Activated CD4-positive, CD25-positive, alpha-beta regulatory T cell treated with anti-CD3 and anti-CD28 coated beads, Interleukin-2, amount 50 U/mL, for 24 hours (primary cell): ENCODE measurements around the gene ELAVL3.

ENCODE experiments used
- ATAC-seq, 2 donors: fragments of 150-1000 bp; cut with Tn5 transposase; one replicate each; pipeline ENCODE4 v1.10.0; 2021; ENCODE audit warnings: mild to moderate bottlenecking in 1 of 2, moderate library complexity in 1 of 2

Gene ELAVL3

DNA sequence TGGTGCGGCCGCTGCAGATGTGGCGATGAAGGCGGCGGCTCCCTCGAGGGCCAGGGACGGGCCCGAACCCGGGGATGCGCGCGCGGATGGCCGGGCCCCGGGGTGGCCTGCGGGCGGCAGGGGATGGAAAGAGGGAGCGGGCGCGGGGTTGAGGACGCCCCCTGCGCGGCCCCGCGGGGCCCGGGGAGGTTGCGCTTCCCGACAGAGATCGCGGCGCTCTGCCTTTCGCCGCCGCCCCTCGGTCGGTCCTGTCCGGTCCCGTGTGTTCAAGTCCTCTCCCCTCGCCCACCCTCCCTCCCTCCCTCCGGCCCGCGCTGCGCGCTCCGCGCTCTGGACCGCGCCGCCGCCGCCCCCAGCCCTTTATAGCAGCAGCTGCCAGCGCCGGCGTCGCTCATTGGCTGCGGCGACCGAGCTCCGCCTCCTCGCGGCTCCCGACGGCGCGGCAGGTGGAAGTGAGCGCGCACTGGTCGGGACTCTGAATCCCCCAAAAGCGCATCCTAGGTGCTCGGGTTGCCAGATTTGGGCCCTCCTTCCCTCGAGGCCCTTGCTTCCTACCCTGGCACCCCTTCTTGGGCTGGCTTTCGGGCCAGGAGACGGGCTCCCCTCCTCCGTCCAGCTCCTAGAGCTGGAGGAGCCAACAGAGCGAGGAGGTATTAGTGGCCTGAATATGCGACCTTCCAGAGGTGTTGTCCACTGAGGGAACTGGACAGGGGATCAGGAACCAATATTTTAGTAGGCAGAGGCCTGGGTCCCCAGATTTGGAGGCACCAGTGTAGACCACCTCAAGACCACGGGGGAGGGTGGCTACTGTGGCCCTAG lies at the start of gene ELAVL3:
TSS of gene ELAVL3 (minus strand) at position 332 of the 819 bp plus-strand sequence. CDS start 438 bp downstream, outside the sequence.
- ATAC-seq, result no peak

DNA sequence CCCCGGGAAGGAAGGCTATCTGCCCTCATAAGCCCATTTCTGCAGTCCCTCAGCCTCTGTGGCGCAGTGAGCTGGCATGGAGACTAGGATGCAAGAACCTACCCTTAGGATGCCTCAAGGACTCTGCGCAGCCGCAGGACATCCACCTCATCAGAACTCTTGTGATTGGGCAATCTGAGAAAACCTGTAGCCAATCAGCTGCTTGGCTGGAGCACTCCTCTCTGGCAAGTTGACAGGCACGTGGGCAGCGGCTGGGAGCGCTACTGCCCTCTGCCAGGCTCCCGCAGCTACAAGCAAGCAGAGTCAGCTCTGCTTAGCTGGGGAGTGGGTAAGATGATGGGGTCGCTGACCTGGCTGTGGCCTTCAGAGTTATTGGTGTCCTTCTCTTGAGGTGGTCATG lies 49.6 kb upstream of the ELAVL3 start:
- no peak for ATAC-seq

DNA sequence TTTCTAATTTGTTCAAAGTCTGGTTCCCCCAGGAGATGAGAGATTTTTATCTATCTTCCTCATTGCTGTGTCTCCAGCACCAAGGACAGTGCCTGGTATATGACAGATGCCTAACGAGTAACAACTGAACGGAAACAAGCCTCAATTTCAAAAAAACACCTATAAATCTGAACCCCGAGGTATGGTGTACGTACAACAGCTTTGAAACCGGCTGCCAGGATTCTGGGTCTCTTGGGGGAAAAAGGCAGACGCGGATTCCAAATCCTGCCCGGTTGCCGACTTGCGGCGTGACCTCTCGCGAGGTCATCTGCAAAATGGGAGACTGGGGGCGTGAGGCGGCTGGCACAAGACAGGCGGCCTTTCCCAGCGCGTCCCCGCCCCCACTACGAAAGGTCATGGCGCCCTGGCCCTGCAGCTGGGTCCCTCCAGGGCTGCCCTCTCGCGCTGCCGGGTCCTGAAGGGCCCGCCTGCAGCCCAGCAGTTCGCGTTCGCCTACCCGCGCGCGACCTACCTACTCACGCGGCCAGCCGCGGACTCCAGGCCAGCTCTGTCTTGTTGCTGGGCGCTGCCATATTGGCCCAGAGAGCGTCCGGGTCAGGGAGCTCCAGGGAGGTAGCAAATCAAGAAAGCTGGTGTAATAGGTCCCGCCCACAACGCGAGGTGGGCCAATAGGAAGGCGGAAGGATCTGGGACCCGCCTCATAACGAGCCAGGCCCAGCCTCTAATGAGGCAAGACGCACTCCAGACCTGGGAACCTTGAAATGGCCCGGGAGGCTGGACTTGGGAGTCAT lies 47.9 kb upstream of the ELAVL3 start, which contains the start of gene ECSIT:
TSS of gene ECSIT (minus strand) at position 584 of the 791 bp plus-strand sequence. CDS start 9,964 bp downstream, outside the sequence.
- ATAC-seq, result peak; percentile 95 to 97

DNA sequence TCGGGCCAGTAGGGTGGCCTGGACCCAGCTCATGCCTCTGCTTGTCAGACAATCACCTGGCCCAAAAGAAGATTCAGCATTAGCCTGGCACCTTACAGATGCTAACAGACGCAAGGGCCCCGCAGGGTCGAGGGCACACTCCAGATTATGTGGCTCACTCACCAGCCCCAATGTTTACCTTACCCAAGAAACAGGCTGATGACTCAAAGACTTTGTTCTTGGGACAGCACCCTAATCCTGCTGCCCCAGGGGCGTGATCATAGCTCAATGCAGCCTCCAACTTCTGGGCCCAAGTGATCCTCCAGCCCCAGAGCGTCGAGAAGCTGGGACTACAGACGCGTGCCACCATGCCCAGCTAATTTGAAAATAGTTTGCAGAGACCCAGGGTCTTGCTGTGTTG lies 38.3 kb upstream of the ELAVL3 start:
- peak in 1 of 2 donors; percentile 21 for ATAC-seq

DNA sequence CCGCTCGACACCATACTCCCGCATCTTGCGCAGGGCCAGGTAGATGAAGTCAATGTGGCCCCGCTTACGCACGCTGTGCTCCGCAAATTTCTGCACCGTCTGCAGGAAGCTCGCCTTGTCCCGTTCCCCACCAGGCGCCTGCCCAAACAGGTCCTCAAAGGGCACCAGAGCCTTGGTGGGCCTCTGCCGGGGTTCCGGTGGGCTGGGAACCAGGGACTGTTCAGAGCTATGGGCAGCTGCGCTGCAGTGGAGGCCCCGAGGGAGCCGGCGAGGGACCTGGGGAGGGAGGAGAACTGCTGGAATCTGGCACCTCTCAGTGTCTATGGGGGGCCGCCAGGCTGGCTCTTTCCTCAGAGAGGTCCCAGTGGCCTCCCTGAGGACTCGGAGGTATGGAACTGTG lies 33.1 kb upstream of the ELAVL3 start:
- ATAC-seq, result no peak

DNA sequence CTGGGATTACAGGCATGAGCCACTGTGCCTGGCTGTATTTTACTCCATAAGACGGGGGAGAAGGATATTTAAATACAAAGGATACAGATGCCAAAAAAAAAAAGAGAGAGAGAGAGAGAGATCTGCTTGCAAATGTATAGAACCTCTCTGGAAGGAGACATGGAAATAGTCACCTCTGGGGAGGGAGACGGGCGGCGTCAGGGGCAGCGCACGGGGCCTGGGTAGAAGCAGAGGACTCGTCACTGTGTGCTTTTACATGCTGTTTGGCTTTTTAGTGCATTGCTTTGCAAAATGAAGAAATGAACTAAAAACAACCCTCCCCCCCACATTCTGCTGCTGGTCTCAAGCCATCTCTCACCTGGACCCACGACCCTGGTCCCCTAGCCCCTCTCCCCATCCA lies 29.6 kb upstream of the ELAVL3 start:
- ATAC-seq, result no peak

DNA sequence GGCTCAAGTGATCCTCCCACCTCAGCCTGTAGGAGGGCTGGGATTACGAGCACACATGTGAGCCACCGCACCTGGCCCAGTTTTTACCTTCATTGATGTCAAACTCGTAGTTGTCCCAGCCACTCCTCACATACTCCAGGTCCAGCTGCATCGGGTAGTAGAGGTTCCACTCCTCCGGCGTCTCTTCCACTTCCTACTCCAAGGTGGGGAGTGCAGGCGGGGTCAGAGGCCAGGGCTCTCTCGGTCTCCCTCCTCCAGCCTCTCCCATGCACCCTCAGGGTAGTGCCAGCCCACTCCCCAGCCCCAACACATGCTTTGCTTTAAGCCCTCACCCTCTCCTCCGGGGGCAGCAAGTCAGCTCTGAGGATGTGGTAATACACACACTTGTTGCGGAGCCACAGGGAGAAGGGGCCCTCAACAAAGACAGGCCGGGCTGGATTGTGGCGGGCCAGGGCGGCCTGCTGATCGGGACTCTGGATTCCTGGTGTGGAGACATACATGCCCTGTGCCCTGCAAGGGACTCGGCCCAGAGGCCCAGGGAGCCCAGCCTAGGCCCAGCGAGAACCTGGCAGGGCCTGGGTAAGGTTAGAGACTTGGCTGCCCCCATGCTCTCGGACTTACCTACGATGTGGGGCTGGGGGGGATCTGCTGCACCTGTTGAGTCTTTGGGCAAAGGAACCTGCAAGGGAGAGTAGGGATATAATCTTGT lies 26.7 kb upstream of the ELAVL3 start:
- ATAC-seq, result no peak

DNA sequence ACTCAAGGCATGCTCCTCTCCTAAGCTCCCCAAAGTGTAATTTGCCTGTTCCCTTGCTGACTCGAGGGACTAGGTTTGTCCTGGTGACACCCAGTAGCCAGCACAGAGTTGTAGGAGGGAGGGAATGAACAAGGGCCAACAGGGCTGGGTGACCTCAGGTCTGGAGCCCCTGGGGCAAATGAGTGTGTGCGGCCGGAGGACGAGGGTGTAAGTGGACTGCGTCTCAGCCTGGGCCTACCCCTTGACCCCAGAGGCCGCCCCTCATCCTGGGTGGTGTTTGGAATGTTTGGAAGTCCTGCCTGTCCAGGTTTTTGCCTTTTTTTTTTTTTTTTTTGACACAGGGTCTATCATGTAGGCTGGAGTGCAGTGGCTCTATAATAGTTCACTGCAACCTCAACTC lies 26.1 kb upstream of the ELAVL3 start:
- ATAC-seq, result no peak

DNA sequence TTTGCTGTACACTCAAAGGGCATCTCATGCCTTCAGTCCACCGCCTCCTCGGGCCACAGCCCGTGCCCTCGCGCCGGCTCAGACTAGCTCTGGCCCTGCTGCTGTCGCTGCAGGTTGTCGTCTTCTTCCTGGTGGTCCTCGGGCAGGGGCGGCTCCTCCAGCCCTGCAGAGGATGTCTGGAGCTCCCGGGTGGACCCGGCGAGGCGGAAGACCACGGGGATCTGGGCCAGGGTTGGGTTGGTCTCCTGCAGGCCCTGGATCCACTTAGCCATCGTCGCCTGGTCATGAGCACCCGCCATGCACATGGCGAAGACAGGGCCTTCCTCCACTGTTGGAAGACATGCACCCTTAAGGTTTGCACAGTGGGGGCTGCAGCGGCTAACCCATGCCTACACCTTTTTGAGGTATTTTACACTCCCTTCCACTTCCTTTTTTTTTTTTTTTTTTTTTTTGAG lies 25.3 kb upstream of the ELAVL3 start:
- peak in 1 of 2 donors; percentile 12 for ATAC-seq

DNA sequence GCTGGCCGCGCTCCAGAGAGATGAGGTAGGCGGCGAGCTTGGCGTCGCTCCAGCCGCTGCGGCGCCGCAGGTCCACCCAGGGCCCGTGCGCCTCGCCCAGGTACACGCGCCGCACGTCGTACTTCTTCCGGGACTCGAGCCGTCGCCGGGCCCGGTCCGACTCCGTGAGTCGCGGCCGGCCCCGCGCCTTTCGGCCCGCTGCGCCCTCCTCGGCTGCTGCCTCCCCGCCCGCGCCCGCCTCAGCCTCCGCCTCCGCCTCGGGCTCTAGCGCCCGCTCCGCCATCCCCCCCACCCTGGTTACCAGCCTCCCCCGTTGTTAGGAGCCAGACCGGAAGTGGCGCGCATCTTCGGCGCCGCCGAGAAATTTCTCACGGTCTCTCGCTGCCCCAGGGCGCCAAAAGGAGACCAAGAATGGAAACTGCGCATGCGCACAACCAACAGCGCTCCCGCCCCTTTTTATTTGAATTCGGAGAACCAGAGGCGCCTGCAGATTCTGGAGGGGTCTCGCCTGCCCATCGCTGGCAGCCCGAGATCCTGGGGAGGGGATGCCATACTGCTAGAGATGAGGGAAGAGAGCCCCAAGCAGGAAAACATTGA lies 24.8 kb upstream of the ELAVL3 start, which contains the start of gene ZNF653:
TSS of gene ZNF653 (minus strand) at position 336 of the 597 bp plus-strand sequence. CDS start at position 283, 53 bp downstream.
- peak; percentile 65 to 67 for ATAC-seq

DNA sequence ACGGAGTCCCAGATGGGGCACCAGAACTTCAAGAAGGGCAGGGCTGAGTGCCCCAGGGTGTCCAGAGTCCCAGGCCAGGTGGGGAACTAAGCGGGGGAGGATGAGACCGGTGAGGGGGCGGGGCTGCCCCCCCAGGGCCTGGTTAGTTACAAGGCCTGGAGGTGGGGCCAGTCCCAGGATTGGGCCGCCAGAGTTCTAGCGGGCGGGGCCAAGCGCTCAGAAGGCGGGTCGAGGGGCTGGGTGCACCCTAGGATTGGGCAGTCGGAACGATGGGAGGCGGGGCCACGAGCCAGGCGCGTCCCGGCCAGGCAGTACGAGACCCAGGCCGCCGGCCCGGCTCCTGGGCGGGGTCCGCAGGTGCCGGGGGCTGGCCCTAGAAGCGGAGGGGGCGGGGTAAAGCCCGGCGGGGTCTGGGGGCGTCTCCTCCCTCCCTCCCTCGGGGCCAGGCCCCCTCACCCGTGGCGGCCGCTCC lies 24.2 kb upstream of the ELAVL3 start:
- peak; percentile 91 to 95 for ATAC-seq

DNA sequence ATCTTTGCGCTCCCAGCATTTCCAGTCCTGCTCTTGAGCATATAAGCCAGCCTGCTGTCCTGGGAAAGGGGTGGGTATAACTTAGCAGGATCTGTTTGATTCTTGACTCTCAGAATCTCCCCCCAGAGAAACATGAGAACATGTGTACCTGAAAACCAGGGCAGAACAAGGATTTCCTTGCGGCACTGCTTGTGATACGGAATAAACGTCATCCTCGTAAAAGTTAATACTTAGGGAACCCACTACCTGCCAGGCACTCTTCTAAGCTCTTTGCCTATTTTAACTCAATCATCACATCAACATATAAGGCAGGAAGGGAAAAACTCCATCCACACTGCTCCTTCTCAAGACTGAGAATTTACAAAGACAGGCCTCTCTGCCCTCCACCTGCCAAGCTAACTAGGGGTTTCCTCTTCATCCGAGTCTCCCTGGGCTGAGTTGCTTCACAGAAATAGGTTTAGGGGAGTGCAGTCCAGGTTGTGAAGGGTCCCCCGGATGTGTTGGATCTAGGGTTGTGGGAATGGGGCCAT lies 23.7 kb upstream of the ELAVL3 start:
- no peak for ATAC-seq

DNA sequence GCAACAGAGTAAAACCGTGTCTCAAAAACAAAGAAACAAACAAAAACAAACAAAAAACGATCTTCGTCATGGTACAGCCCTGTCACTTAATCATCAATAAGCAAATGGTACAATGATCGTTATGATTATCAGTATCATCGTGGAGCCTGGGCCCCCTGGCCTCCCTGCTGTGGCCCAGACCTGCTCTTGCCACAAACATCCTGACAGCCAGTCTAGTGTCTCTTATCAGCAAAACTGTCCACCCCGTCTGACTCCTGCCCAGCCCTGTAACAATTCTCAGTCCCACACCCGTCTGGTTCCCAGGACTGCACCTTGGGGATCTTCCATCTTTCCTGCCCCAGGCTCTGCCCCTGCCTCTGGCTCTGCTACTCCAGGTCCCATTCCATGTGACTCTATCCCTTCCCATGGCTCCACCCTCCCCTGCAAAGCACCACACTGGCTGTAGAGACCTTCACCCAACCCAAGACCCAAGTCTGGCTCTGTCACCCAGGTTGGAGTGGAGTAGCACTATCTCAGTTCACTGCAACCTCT lies 19.1 kb upstream of the ELAVL3 start:
- ATAC-seq, result no peak

DNA sequence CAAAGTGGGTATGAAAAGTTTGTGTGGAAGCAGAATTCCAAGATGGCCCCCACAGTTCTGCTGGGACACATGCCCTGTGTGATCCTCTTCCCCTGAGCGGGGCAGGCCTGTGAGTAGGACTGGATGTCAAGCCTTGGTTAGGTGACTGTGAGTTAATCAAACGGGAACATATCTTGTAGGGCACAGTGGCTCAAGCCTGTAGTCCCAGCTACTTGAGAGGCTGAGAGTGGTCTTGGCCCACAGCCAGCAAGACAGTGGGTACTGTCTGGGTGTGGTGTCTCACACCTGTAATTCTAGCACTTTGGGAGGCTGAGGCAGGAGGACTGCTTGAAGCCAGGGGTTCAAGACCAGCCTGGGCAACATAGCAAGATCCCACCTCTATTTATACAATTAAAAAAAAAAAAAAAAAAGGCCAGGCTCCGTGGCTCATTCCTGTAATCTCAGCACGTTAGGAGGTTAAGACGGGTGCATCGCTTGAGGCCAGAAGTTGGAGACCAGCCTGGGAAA lies 18.4 kb upstream of the ELAVL3 start:
- ATAC-seq, result no peak

DNA sequence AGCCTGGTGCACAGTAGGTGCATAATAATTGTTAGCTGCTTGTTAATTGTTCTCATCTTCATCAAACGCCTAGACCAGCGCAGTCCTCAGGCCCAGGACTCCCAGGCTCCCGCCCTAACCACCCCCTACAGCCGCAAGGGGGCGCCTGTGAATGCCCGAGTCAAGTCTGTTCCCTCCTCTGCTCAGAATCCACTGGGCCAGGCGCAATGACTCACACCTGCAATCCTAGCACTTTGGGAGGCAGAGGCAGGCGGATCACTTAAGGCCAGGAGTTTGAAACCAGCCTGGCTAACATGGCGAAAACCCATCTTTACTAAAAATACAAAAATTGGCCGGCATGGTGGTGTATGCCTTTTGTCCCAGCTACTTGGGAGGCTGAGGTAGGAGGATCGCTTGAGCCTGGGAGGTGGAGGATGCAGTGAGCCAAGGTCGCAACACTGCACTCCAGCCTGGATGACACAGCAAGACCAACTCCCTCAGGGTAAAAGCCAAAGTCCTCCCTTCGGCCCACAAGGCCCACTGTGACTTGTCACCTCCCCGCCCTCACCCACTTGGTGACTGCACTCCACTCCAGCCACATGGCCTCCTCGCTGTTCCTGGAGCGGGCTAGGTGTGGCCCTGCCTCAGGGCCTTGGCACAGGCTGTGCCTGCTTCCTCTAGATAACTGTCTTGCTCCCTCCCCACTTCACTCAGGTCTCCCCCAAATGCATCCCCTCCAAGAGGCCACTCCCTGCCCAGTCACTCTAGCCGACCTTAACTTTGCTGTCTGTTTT lies 15.7 kb upstream of the ELAVL3 start:
- peak; percentile 58 to 70 for ATAC-seq

DNA sequence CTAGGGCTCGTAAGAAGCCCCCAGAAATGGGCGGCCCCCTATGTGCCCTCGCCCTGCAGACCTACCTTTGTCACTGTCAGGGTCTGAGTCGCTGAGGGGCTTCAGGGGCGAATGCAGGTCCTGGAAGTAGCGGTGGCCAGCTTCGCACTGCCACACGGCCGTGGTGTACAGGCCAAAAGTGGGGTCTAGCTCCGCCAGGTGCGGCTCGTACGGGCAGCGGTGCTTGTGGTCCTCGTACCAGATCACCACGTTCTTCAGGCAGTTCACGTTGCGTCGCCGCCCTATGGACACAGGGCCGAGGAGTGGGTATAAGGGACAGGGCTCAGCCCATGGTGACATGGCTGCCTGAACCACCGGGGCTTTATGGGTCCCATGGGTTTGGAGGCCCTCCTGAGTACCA lies 15.0 kb upstream of the ELAVL3 start:
- ATAC-seq, result no peak

DNA sequence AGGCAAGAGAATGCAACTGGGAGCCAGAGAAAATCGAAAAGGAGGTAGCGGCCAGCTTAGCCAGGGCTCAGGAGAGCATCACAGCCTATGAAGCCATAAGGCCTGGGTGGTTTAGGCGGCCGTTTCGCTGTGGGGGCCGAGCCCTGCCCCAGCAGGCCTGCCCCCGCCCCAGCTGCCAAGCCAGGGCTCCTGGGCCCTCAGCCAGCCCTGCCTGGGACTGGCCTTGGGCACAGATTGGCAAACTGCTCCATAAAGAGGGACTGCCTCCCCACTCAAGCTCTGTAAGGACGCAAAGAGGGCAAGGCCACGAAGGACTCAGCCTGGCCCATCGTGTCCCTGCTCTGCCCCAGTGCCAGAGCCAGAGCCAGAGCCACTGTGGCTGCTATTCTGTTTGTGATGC lies 14.6 kb upstream of the ELAVL3 start:
- ATAC-seq, result no peak

DNA sequence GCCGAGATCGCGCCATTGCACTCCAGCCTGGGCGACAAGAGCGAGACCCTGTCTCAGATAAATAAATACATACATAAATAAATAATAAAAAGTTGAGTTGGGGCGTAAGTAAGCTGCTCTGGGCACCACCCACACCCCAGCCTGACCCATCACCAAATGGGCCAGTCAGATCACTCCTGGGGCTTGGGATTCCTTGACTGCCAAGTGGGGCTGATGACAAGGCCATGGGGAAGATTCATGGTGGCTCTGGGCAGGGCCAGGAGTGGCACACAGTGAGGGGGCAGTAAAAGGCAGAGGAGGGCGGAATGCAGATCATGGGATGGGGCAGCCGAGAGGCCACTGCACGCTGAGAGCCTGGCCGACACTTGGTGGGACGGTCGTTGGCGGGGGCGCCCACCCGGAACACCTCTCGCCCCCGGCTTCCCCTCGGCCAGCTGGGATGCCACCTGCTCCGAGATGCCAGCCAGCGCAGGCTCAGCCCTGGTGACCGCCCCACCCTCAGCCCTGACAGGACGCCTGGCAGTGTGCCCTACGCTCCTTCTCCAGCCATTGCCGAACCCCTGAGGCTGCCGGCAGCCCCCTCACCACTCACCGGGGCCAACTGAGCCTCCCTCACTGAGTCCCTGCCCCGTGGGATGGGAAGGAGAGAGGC lies 13.9 kb upstream of the ELAVL3 start:
- no peak for ATAC-seq

DNA sequence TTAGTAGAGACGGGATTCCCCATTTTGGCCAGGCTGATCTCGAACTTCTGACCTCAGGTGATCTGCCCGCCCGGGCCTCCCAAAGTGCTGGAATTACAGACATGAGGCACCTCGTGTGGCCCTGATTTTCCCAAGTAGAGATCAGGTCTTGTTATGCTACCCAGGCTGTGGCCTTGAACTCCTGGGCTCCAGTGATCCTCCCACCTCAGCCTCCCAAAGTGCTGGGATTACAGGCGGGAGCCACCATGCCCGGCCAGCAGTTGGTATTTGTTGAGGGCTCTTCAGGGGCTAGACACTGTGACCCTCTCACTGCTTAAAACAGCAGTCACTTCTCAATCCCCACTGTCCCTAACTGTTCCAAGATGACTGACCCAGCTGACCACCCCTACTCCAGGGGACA lies 8.5 kb upstream of the ELAVL3 start:
- no peak for ATAC-seq
